HepG2 (cell line): ENCODE measurements around the gene RNLS. TPM values are rescaled to one million over a fixed set of nuclear protein-coding genes. Genes with fewer than 3 reads are reported as not detected.

Source experiments
- ATAC-seq: fragments of 200-7000 bp; cut with Tn5 transposase; 3 replicates; pipeline ENCODE4 v1.9.1; 2020; ENCODE audit warnings: mild to moderate bottlenecking, moderate library complexity
- BruUV-seq: library from RNA; stranded (reverse); fragments of 400-500 nt; replicated peaks from 2 replicates; lab custom pipeline; 2021; lab: Mats Ljungman, UMichigan
- CTCF ChIA-PET: fragments of 300-600 bp; formaldehyde crosslinking; extraction: SDS; loops from one replicate; lab custom pipeline; 2021; ENCODE audit warnings: low total read pairs, inconsistent platforms, low intra/inter-chr PET ratio; lab: Yijun Ruan, JAX
- POLR2A ChIA-PET: fragments of 350-600 bp; sonication (Branson Sonifier 250); formaldehyde crosslinking; loops from one replicate; lab custom pipeline; 2020; ENCODE audit warnings: antibody characterized with exemption, inconsistent platforms; lab: Yijun Ruan, JAX
- DNase-seq: peaks from one replicate; pipeline ENCODE4 v3.0.0-alpha.2; 2015; ENCODE audit warnings: low spot score
- FAIRE-seq: peaks from 3 replicates; lab custom pipeline; 2011; peaks lifted over from hg19 to GRCh38; lab: Jason Lieb, UNC
- H2AFZ ChIP-seq: one replicate; pipeline ENCODE4 v1.6.1; 2011; ENCODE audit warnings: low read length, inconsistent platforms
- H3K27ac ChIP-seq: fragments of 300-600 bp; 3 replicates; pipeline ENCODE4 v1.8.0; 2011; ENCODE audit warnings: mixed run types, mild to moderate bottlenecking, mixed read lengths, low read length, inconsistent platforms; ENCODE audit not compliant: insufficient read depth; ENCODE audit errors: extremely low read length
- H3K27me3 ChIP-seq, 2 experiments: fragments of 200-600 bp in 1 of 2; 2 replicates in 1 of 2; 3 replicates in 1 of 2; pipeline versions ENCODE4 v1.6.0 to v1.8.0; 2011; ENCODE audit warnings: low read length in 2 of 2, mild to moderate bottlenecking in 2 of 2, moderate library complexity in 2 of 2, inconsistent platforms in 1 of 2; ENCODE audit not compliant: insufficient read depth in 2 of 2, control insufficient read depth in 1 of 2
- H3K36me3 ChIP-seq, 2 experiments: fragments of 200-600 bp in 1 of 2; replicated peaks in 1 of 2; 2 replicates in 1 of 2; 3 replicates in 1 of 2; pipeline versions ENCODE4 v1.5.1 to v1.8.0; 2011; ENCODE audit warnings: low read length in 2 of 2, inconsistent platforms in 1 of 2; ENCODE audit not compliant: insufficient read depth in 2 of 2, control insufficient read depth in 1 of 2
- H3K4me1 ChIP-seq: 2 replicates; pipeline ENCODE4 v1.5.1; 2012; ENCODE audit warnings: low read length, inconsistent platforms; ENCODE audit not compliant: insufficient read depth
- H3K4me2 ChIP-seq: 2 replicates; pipeline ENCODE4 v1.6.0; 2011; ENCODE audit warnings: low read depth, low read length, inconsistent platforms
- H3K4me3 ChIP-seq, 3 experiments: fragments of 200-600 bp in 1 of 3; sonication (generic), shearing (Covaris generic) in 1 of 3; replicated peaks in 1 of 3; 2 replicates each; pipeline ENCODE4 v1.5.1; 2011 to 2016; ENCODE audit warnings: low read length in 3 of 3, inconsistent platforms in 2 of 3, low read depth in 2 of 3, mild to moderate bottlenecking in 2 of 3, control low read depth in 1 of 3, mixed read lengths in 1 of 3; ENCODE audit not compliant: insufficient read depth in 1 of 3
- H3K79me2 ChIP-seq: one replicate; pipeline ENCODE4 v1.6.1; 2011; ENCODE audit warnings: low read length, inconsistent platforms; ENCODE audit not compliant: insufficient read depth
- H3K9ac ChIP-seq: 2 replicates; pipeline ENCODE4 v1.6.0; 2011; ENCODE audit warnings: mild to moderate bottlenecking, low read depth, low read length, inconsistent platforms; ENCODE audit not compliant: insufficient read depth
- H3K9me3 ChIP-seq: 2 replicates; pipeline ENCODE4 v1.5.1; 2012; ENCODE audit warnings: mild to moderate bottlenecking, low read length
- H4K20me1 ChIP-seq: 2 replicates; pipeline ENCODE4 v1.6.0; 2011; ENCODE audit warnings: inconsistent platforms, mild to moderate bottlenecking, low read length, moderate library complexity; ENCODE audit not compliant: insufficient read depth
- DMAP1 ChIP-seq: IDR thresholded peaks from 2 replicates; pipeline ENCODE4 v1.6.1; 2016
- MBD4 ChIP-seq: IDR thresholded peaks from 2 replicates; pipeline ENCODE4 v1.6.1; 2012; ENCODE audit warnings: low read length, inconsistent platforms, borderline replicate concordance
- NFATC3 ChIP-seq: sonication (generic); formaldehyde crosslinking; IDR thresholded peaks from 2 replicates; pipeline ENCODE4 v1.5.1; 2020; ENCODE audit warnings: mild to moderate bottlenecking, missing genetic modification reagents
- NFE2 ChIP-seq: sonication (generic); formaldehyde crosslinking; IDR thresholded peaks from 2 replicates; pipeline ENCODE4 v1.4.0; 2020; ENCODE audit warnings: missing genetic modification reagents
- NR2F2 ChIP-seq: IDR thresholded peaks from 2 replicates; pipeline ENCODE4 v1.6.1; 2012; ENCODE audit warnings: low read depth, inconsistent platforms, borderline replicate concordance
- TARDBP ChIP-seq: sonication (generic); formaldehyde crosslinking; IDR thresholded peaks from 2 replicates; pipeline ENCODE4 v1.8.0; 2022; ENCODE audit warnings: mild to moderate bottlenecking, missing genetic modification reagents
- TBL1XR1 ChIP-seq: fragments of 150-350 bp; IDR thresholded peaks from 2 replicates; pipeline ENCODE4 v1.6.1; 2014; ENCODE audit warnings: borderline replicate concordance, low read length; ENCODE audit not compliant: partially characterized antibody
- USF2 ChIP-seq, 2 experiments: sonication (generic) in 1 of 2; formaldehyde crosslinking in 1 of 2; IDR thresholded peaks; 2 replicates each; pipeline versions ENCODE4 v1.5.1 to v1.6.1; 2011 to 2020; ENCODE audit warnings: borderline replicate concordance in 1 of 2, low read depth in 1 of 2, low read length in 1 of 2, mild to moderate bottlenecking in 1 of 2, missing genetic modification reagents in 1 of 2, moderate library complexity in 1 of 2
- ZNF142 ChIP-seq: sonication (generic); formaldehyde crosslinking; IDR thresholded peaks from 2 replicates; pipeline ENCODE4 v1.4.0; 2020; ENCODE audit warnings: missing genetic modification reagents
- WGBS: methylation state at CpG from one replicate; pipeline ENCODE4 v1.1.6; 2017; ENCODE audit warnings: low lambda C conversion rate; 5-methylcytosine and 5-hydroxymethylcytosine counted together
- in situ Hi-C: cut with HindIII; loops from 2 replicates; pipeline ENCODE4 v1.10.0; 2017; ENCODE audit warnings: low pct_unique_long_range_greater_than_20kb; ENCODE audit not compliant: extremely low pct_ligation_motif_present
- intact Hi-C: fragments of 100-400 bp; cut with micrococcal nuclease; formaldehyde crosslinking; loops from one replicate; pipeline ENCODE4 v1.10.0; 2022; ENCODE audit not compliant: unreplicated experiment
- polyA plus RNA-seq, 8 experiments: library from polyadenylated mRNA; depleted of rRNA in 3 of 8; stranded (reverse) in 7 of 8; unstranded in 1 of 8; fragments of >200 nt; fragmentation: Illumina TruSeq in 4 of 8; extraction: Trizol in 4 of 8; gene quantifications; 2 replicates each; pipeline versions ENCODE4 v1.2.1 to v1.2.3, GENCODE V29; 2011 to 2016; ENCODE audit warnings: low read depth in 4 of 8, missing spikeins in 1 of 8, mixed read lengths in 1 of 8; ENCODE audit not compliant: insufficient read depth in 1 of 8
- total RNA-seq, 5 experiments: library from RNA; depleted of rRNA; stranded (reverse); fragments of >200 nt; fragmentation: Illumina TruSeq; extraction: Trizol; gene quantifications; 2 replicates each; pipeline ENCODE4 v1.2.3, GENCODE V29; 2016; ENCODE audit warnings: low read depth in 1 of 5
- TF ChIP-seq, protein P1 (sequence below), 2 experiments: sonication (generic) in 1 of 2; formaldehyde crosslinking in 1 of 2; IDR thresholded peaks; 2 replicates each; pipeline versions ENCODE4 v1.4.0 to v1.6.1; 2016 to 2020; ENCODE audit warnings: borderline replicate concordance in 1 of 2, low read depth in 1 of 2, mild to moderate bottlenecking in 1 of 2, missing genetic modification reagents in 1 of 2
- TF ChIP-seq, protein P2 (sequence below): IDR thresholded peaks from 2 replicates; pipeline ENCODE4 v1.6.1; 2016; ENCODE audit warnings: control low read depth

RNLS gene
- total and polyA plus RNA-seq, 2 of the 13 experiments (the other 11 are each of a cell fraction or from before 2014, with no cell fraction given): not detected

GRCh38 chr10:88491314-88491713 is 91.8 kb downstream of the RNLS start:
- H4K20me1 ChIP-seq: no peaks in the 10 kb centered on the region
- no peak overlapping the region for H3K9ac ChIP-seq
- no peaks in the 10 kb centered on the region for H3K79me2 ChIP-seq
- no peak overlapping the region for H3K4me3 ChIP-seq
- no TSS peak for BruUV-seq
- intact Hi-C loops: no loop called here
- 9% methylated on average over 1 of the region's 1 CpG for WGBS
- ChIA-PET POLR2A (no interaction called here), CTCF (no interaction called here)
- H3K4me1 ChIP-seq: no peaks in the 10 kb centered on the region
- in situ Hi-C loops: no loop called here
- no peak overlapping the region for H2AFZ ChIP-seq
- no peaks in the 10 kb centered on the region for H3K9me3 ChIP-seq
- H3K36me3 ChIP-seq: no peaks in the 10 kb centered on the region
- no peaks in the 10 kb centered on the region for H3K27me3 ChIP-seq
- DNase-seq (no peak), ATAC-seq (no peak), FAIRE-seq (no peak)
- H3K4me2 ChIP-seq: no peak overlapping the region
- H3K27ac ChIP-seq: no peak overlapping the region
- no peak for TF ChIP-seq NFATC3 (CRISPR knock-in tag)
- TF ChIP-seq, protein P1, sequence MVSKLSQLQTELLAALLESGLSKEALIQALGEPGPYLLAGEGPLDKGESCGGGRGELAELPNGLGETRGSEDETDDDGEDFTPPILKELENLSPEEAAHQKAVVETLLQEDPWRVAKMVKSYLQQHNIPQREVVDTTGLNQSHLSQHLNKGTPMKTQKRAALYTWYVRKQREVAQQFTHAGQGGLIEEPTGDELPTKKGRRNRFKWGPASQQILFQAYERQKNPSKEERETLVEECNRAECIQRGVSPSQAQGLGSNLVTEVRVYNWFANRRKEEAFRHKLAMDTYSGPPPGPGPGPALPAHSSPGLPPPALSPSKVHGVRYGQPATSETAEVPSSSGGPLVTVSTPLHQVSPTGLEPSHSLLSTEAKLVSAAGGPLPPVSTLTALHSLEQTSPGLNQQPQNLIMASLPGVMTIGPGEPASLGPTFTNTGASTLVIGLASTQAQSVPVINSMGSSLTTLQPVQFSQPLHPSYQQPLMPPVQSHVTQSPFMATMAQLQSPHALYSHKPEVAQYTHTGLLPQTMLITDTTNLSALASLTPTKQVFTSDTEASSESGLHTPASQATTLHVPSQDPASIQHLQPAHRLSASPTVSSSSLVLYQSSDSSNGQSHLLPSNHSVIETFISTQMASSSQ (IDR thresholded peaks at IDR 0.05; ENCODE audit: low read depth): no peak
- TF ChIP-seq, protein P1 (CRISPR knock-in tag; IDR thresholded peaks at IDR 0.05; ENCODE audit: borderline replicate concordance): no peak
- no peak for TF ChIP-seq DMAP1
- no peak for TF ChIP-seq TARDBP (CRISPR knock-in tag)
- TF ChIP-seq USF2 (IDR thresholded peaks at IDR 0.05; ENCODE audit: low read depth, low read length): no peak
- no peak for TF ChIP-seq USF2 (CRISPR knock-in tag; IDR thresholded peaks at IDR 0.05; ENCODE audit: borderline replicate concordance)
- TF ChIP-seq TBL1XR1: no peak
- TF ChIP-seq MBD4: no peak
- no peak for TF ChIP-seq NR2F2
- TF ChIP-seq, protein P2, sequence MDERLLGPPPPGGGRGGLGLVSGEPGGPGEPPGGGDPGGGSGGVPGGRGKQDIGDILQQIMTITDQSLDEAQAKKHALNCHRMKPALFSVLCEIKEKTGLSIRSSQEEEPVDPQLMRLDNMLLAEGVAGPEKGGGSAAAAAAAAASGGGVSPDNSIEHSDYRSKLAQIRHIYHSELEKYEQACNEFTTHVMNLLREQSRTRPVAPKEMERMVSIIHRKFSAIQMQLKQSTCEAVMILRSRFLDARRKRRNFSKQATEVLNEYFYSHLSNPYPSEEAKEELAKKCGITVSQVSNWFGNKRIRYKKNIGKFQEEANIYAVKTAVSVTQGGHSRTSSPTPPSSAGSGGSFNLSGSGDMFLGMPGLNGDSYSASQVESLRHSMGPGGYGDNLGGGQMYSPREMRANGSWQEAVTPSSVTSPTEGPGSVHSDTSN (CRISPR knock-in tag): no peak
- TF ChIP-seq ZNF142: no peak
- no peak for TF ChIP-seq NFE2 (CRISPR knock-in tag)
